ENCODE data around the gene DNM3. TPM values are rescaled to one million over a fixed set of nuclear protein-coding genes. Genes with fewer than 3 reads are reported as not detected.

DNM3 gene
- total and polyA plus RNA-seq, 2 donors (not counting 1 experiment from before 2014, with no cell fraction given) = 1.0 to 1.3 TPM

GRCh38 chr1:172137703-172138454 lies 296.6 kb downstream of the DNM3 start:
- Histone ChIP-seq H3K9me3 (ENCODE audit: control extremely low read depth in 1 of 3, control insufficient read depth in 2 of 3, insufficient read depth in 1 of 3, low read length in 2 of 3) (no peaks in the 10 kb centered on the region), H2AFZ (ENCODE audit: insufficient read depth, low read depth, low read length, poor library complexity, severe bottlenecking) (no peak overlapping the region), H3K4me3 (ENCODE audit: control extremely low read depth in 1 of 5, extremely low read depth in 1 of 5, insufficient read depth in 1 of 5, low read depth in 2 of 5, low read length in 4 of 5) (no peak overlapping the region), H3K27ac (ENCODE audit: low read length in 2 of 2) (no peak overlapping the region), H3K79me2 (ENCODE audit: control insufficient read depth, insufficient read depth, low read length) (no peaks in the 10 kb centered on the region), H3K36me3 (replicated peaks in 1 of 2; ENCODE audit: control extremely low read depth in 1 of 2, control insufficient read depth in 1 of 2, extremely low read depth in 1 of 2, insufficient read depth in 2 of 2, low read length in 1 of 2) (no peaks in the 10 kb centered on the region), H3K9ac (ENCODE audit: low read length) (no peak overlapping the region), H3K4me2 (replicated peaks; ENCODE audit: low read depth, low read length, poor library complexity, severe bottlenecking) (no peak overlapping the region), H4K20me1 (ENCODE audit: control insufficient read depth, insufficient read depth, low read length, poor library complexity, severe bottlenecking) (no peaks in the 10 kb centered on the region), H3K27me3 (replicated peaks in 1 of 4; ENCODE audit: control extremely low read depth in 1 of 4, control insufficient read depth in 3 of 4, insufficient read depth in 4 of 4, low read length in 3 of 4) (no peaks in the 10 kb centered on the region), H3K4me1 (ENCODE audit: control insufficient read depth in 2 of 2, insufficient read depth in 2 of 2, low read length in 2 of 2) (no peaks in the 10 kb centered on the region)
- TF ChIP-seq CTCF (IDR thresholded peaks at IDR 0.05) (no peak), EZH2 (IDR thresholded peaks at IDR 0.05; ENCODE audit: borderline replicate concordance, insufficient read depth, low read depth, low read length, poor library complexity, severe bottlenecking) (no peak)
- Mint-ChIP-seq H3K27me3 (no peaks in the 10 kb centered on the region), H3K27ac (no peak overlapping the region), H3K4me3 (no peak overlapping the region), H3K9me3 (ENCODE audit: insufficient read depth) (no peaks in the 10 kb centered on the region), H3K4me1 (peaks cover 12% of the 10 kb centered on the region)
- CTCF ChIA-PET = interaction anchor here (0.9 to 6.7 kb wide), 4 partner anchors 47 to 262 kb away, joined by 3 to 64 read pairs (median 6); no protein-coding TSS in a partner anchor
- DNase-seq (no peak), ATAC-seq (ENCODE audit: low read depth) (no peak)
- POLR2A ChIA-PET = no interaction called here
- intact Hi-C loops (cut with micrococcal nuclease) = loop anchor here (5.0 to 10.0 kb wide), 2 partner anchors 46 to 47 kb away; no protein-coding TSS in a partner anchor
- no CpG with 5 or more reads among the region's 3 CpGs for WGBS (ENCODE audit: insufficient coverage)

- ATAC-seq (ENCODE audit: low read depth) (no peak), DNase-seq (no peak)
- TF ChIP-seq CTCF (IDR thresholded peaks at IDR 0.05) = no peak
- TF ChIP-seq EZH2 (IDR thresholded peaks at IDR 0.05; ENCODE audit: borderline replicate concordance, insufficient read depth, low read depth, low read length, poor library complexity, severe bottlenecking) = no peak
- Mint-ChIP-seq H3K9me3 (ENCODE audit: insufficient read depth) (no peaks in the 10 kb centered on the region), H3K27me3 (no peaks in the 10 kb centered on the region), H3K4me1 (peaks cover 10% of the 10 kb centered on the region), H3K27ac (no peak overlapping the region), H3K4me3 (no peak overlapping the region)
- 100% methylated on average over 1 of the region's 2 CpGs for WGBS (ENCODE audit: insufficient coverage)
- H3K27me3 ChIP-seq (replicated peaks in 1 of 4; ENCODE audit: control extremely low read depth in 1 of 4, control insufficient read depth in 3 of 4, insufficient read depth in 4 of 4, low read length in 3 of 4) = no peaks in the 10 kb centered on the region
- H4K20me1 ChIP-seq (ENCODE audit: control insufficient read depth, insufficient read depth, low read length, poor library complexity, severe bottlenecking) = no peaks in the 10 kb centered on the region
- H3K4me1 ChIP-seq (ENCODE audit: control insufficient read depth in 2 of 2, insufficient read depth in 2 of 2, low read length in 2 of 2) = no peaks in the 10 kb centered on the region
- H3K9me3 ChIP-seq (ENCODE audit: control extremely low read depth in 1 of 3, control insufficient read depth in 2 of 3, insufficient read depth in 1 of 3, low read length in 2 of 3) = no peaks in the 10 kb centered on the region
- no peaks in the 10 kb centered on the region for H3K36me3 ChIP-seq (replicated peaks in 1 of 2; ENCODE audit: control extremely low read depth in 1 of 2, control insufficient read depth in 1 of 2, extremely low read depth in 1 of 2, insufficient read depth in 2 of 2, low read length in 1 of 2)
- H3K4me3 ChIP-seq (ENCODE audit: control extremely low read depth in 1 of 5, extremely low read depth in 1 of 5, insufficient read depth in 1 of 5, low read depth in 2 of 5, low read length in 4 of 5) = no peak overlapping the region
- no peak overlapping the region for H2AFZ ChIP-seq (ENCODE audit: insufficient read depth, low read depth, low read length, poor library complexity, severe bottlenecking)
- H3K4me2 ChIP-seq (replicated peaks; ENCODE audit: low read depth, low read length, poor library complexity, severe bottlenecking) = no peak overlapping the region
- intact Hi-C loops (cut with micrococcal nuclease) = loop anchor here (5.0 to 10.0 kb wide), 2 partner anchors 46 kb away; no protein-coding TSS in a partner anchor
- POLR2A ChIA-PET = no interaction called here
- H3K27ac ChIP-seq (ENCODE audit: low read length in 2 of 2) = no peak overlapping the region
- CTCF ChIA-PET = interaction anchor here (2.1 kb wide), 1 partner anchor 261 kb away, joined by 8 read pairs; no protein-coding TSS in a partner anchor
- no peak overlapping the region for H3K9ac ChIP-seq (ENCODE audit: low read length)
- H3K79me2 ChIP-seq (ENCODE audit: control insufficient read depth, insufficient read depth, low read length) = no peaks in the 10 kb centered on the region
These were observed 297.3 kb downstream of the DNM3 start for GRCh38 chr1:172138634-172139033.
